ENCODE results near the gene TOM1L2. TPM values are rescaled to one million over a fixed set of nuclear protein-coding genes. Genes with fewer than 3 reads are reported as not detected.
A peak's percentile ranks its signal among the peaks of the same experiment; 100 is the strongest.
"Not testable (repeated sequence)": the region's sequence is repeated elsewhere in the genome, so short reads cannot be mapped to it uniquely, and the experiment has no call there.

TOM1L2 gene
- total RNA-seq, 1 experiment from 2014 or later = 77.1 TPM

GRCh38 chr17:17934214-17934613 is 38.0 kb downstream of the TOM1L2 start:
- DNase-seq (ENCODE audit: low spot score) = no peak
- in situ Hi-C loops (cut with HindIII; ENCODE audit: low sequenced_read_pairs) = no loop called here

- in situ Hi-C loops (cut with HindIII; ENCODE audit: low sequenced_read_pairs) = no loop called here
These were observed 38.4 kb downstream of the TOM1L2 start for GRCh38 chr17:17933775-17934174.

GRCh38 chr17:17931159-17931558 is 41.0 kb downstream of the TOM1L2 start:
- DNase-seq (ENCODE audit: low spot score) = no peak
- in situ Hi-C loops (cut with HindIII; ENCODE audit: low sequenced_read_pairs) = no loop called here

More at GRCh38 chr17:17933775-17934174, 38.4 kb downstream of the TOM1L2 start:
- no peak for DNase-seq (ENCODE audit: low spot score)

- in situ Hi-C loops (cut with HindIII; ENCODE audit: low sequenced_read_pairs) = no loop called here
- DNase-seq (ENCODE audit: low spot score) = no peak
These were observed 41.5 kb downstream of the TOM1L2 start for GRCh38 chr17:17930674-17931073.

GRCh38 chr17:17929655-17930380 is 42.4 kb downstream of the TOM1L2 start:
- in situ Hi-C loops (cut with HindIII; ENCODE audit: low sequenced_read_pairs) = no loop called here
- DNase-seq (ENCODE audit: low spot score) = no peak

- peak; percentile 35 for DNase-seq (ENCODE audit: low spot score)
- in situ Hi-C loops (cut with HindIII; ENCODE audit: low sequenced_read_pairs) = no loop called here
These were observed 43.6 kb downstream of the TOM1L2 start for GRCh38 chr17:17928398-17929287.

- no peak for DNase-seq (ENCODE audit: low spot score)
- in situ Hi-C loops (cut with HindIII; ENCODE audit: low sequenced_read_pairs) = no loop called here
These were observed 45.3 kb downstream of the TOM1L2 start for GRCh38 chr17:17926840-17927449.

GRCh38 chr17:17926036-17926435 is 46.2 kb downstream of the TOM1L2 start:
- no peak for DNase-seq (ENCODE audit: low spot score)
- in situ Hi-C loops (cut with HindIII; ENCODE audit: low sequenced_read_pairs) = no loop called here

GRCh38 chr17:17924857-17925250 is 47.3 kb downstream of the TOM1L2 start:
- no peak for DNase-seq (ENCODE audit: low spot score)
- in situ Hi-C loops (cut with HindIII; ENCODE audit: low sequenced_read_pairs) = no loop called here

GRCh38 chr17:17924131-17924856 is 47.9 kb downstream of the TOM1L2 start:
- in situ Hi-C loops (cut with HindIII; ENCODE audit: low sequenced_read_pairs) = no loop called here
- no peak for DNase-seq (ENCODE audit: low spot score)

GRCh38 chr17:17922070-17922614 is 50.1 kb downstream of the TOM1L2 start:
- peak; percentile 47 for DNase-seq (ENCODE audit: low spot score)
- in situ Hi-C loops (cut with HindIII; ENCODE audit: low sequenced_read_pairs) = no loop called here

- in situ Hi-C loops (cut with HindIII; ENCODE audit: low sequenced_read_pairs) = no loop called here
- DNase-seq (ENCODE audit: low spot score) = peak; percentile 64
These were observed 50.8 kb downstream of the TOM1L2 start for GRCh38 chr17:17921192-17922069.

- in situ Hi-C loops (cut with HindIII; ENCODE audit: low sequenced_read_pairs) = no loop called here
- DNase-seq (ENCODE audit: low spot score) = peak; percentile 85
These were observed 52.8 kb downstream of the TOM1L2 start for GRCh38 chr17:17919169-17920107.

GRCh38 chr17:17917394-17917793 is 54.8 kb downstream of the TOM1L2 start:
- in situ Hi-C loops (cut with HindIII; ENCODE audit: low sequenced_read_pairs) = no loop called here
- no peak for DNase-seq (ENCODE audit: low spot score)

GRCh38 chr17:17915183-17915582 is 57.0 kb downstream of the TOM1L2 start:
- in situ Hi-C loops (cut with HindIII; ENCODE audit: low sequenced_read_pairs) = no loop called here
- DNase-seq (ENCODE audit: low spot score) = no peak

- in situ Hi-C loops (cut with HindIII; ENCODE audit: low sequenced_read_pairs) = no loop called here
- no peak for DNase-seq (ENCODE audit: low spot score)
These were observed 58.4 kb downstream of the TOM1L2 start for GRCh38 chr17:17913695-17914332.

GRCh38 chr17:17912336-17912735 is 59.9 kb downstream of the TOM1L2 start:
- in situ Hi-C loops (cut with HindIII; ENCODE audit: low sequenced_read_pairs) = not testable (repeated sequence)

More at GRCh38 chr17:17912336-17912735, 59.9 kb downstream of the TOM1L2 start:
- DNase-seq (ENCODE audit: low spot score) = not testable (repeated sequence)
